GM12878 (cell line): ENCODE measurements around the gene KCNV2. TPM values are rescaled to one million over a fixed set of nuclear protein-coding genes. Genes with fewer than 3 reads are reported as not detected.
A peak's percentile ranks its signal among the peaks of the same experiment; 100 is the strongest.

Experiments used
- ATAC-seq: fragments of 200-7000 bp; cut with Tn5 transposase; 3 replicates; pipeline ENCODE4 v1.9.1; 2020; ENCODE audit warnings: mild to moderate bottlenecking, moderate library complexity
- BruUV-seq: library from RNA; stranded (reverse); fragments of 400-500 nt; replicated peaks from 2 replicates; lab custom pipeline; 2021; lab: Mats Ljungman, UMichigan
- CTCF ChIA-PET: fragments of 300-600 bp; sonication (Branson Sonifier 250); formaldehyde crosslinking; extraction: SDS; loops from one replicate; lab custom pipeline; 2021; ENCODE audit warnings: inconsistent platforms; lab: Yijun Ruan, JAX
- POLR2A ChIA-PET: fragments of 350-600 bp; formaldehyde crosslinking; extraction: SDS; loops from one replicate; lab custom pipeline; 2021; ENCODE audit warnings: inconsistent platforms; lab: Charles Lee
- RAD21 ChIA-PET: fragments of 300-600 bp; sonication (Branson Sonifier 250); formaldehyde crosslinking; loops from one replicate; lab custom pipeline; 2023; ENCODE audit warnings: antibody characterized with exemption; ENCODE audit not compliant: unreplicated experiment; lab: Charles Lee
- SMC1A ChIA-PET: fragments of 300-600 bp; sonication (Branson Sonifier 250); formaldehyde crosslinking; loops from one replicate; lab custom pipeline; 2023; ENCODE audit not compliant: unreplicated experiment, uncharacterized antibody; lab: Charles Lee
- DNase-seq: peaks from one replicate; pipeline ENCODE4 v3.0.0-alpha.2; 2011; ENCODE audit warnings: low read depth, low spot score
- FAIRE-seq: peaks from 3 replicates; lab custom pipeline; 2011; peaks lifted over from hg19 to GRCh38; lab: Jason Lieb, UNC
- H2AFZ ChIP-seq: 2 replicates; pipeline ENCODE4 v1.6.0; 2011; ENCODE audit warnings: low read depth, low read length, control low read depth; ENCODE audit not compliant: control insufficient read depth
- H3K27ac ChIP-seq: 2 replicates; pipeline ENCODE4 v1.5.1; 2011; ENCODE audit warnings: control low read depth; ENCODE audit not compliant: control insufficient read depth, insufficient read depth
- H3K27me3 ChIP-seq, 2 experiments: replicated peaks in 1 of 2; 2 replicates each; pipeline versions ENCODE4 v1.6.0 to v1.6.1; 2011; ENCODE audit warnings: low read length in 1 of 2; ENCODE audit not compliant: control insufficient read depth in 2 of 2, insufficient read depth in 2 of 2
- H3K36me3 ChIP-seq, 2 experiments: 2 replicates each; pipeline ENCODE4 v1.5.1; 2011; ENCODE audit warnings: low read length in 1 of 2; ENCODE audit not compliant: control insufficient read depth in 2 of 2, insufficient read depth in 2 of 2
- H3K4me1 ChIP-seq: 2 replicates; pipeline ENCODE4 v1.6.1; 2011; ENCODE audit warnings: mild to moderate bottlenecking, low read length, moderate library complexity, mixed read lengths; ENCODE audit not compliant: control insufficient read depth, insufficient read depth
- H3K4me2 ChIP-seq: 2 replicates; pipeline ENCODE4 v1.6.0; 2011; ENCODE audit warnings: control low read depth; ENCODE audit not compliant: control insufficient read depth, insufficient read depth
- H3K4me3 ChIP-seq: fragments of 200-600 bp; sonication (generic); 2 replicates; pipeline ENCODE4 v1.5.1; 2016
- H3K79me2 ChIP-seq: 2 replicates; pipeline ENCODE4 v1.6.0; 2011; ENCODE audit warnings: low read length; ENCODE audit not compliant: control insufficient read depth, insufficient read depth
- H3K9ac ChIP-seq: 2 replicates; pipeline ENCODE4 v1.8.0; 2011; ENCODE audit warnings: low read length, control low read depth, mixed read lengths; ENCODE audit not compliant: control insufficient read depth, insufficient read depth
- H3K9me3 ChIP-seq: replicated peaks from 3 replicates; pipeline ENCODE4 v1.5.1; 2011; ENCODE audit warnings: mild to moderate bottlenecking, low read length; ENCODE audit not compliant: control insufficient read depth, insufficient read depth
- H4K20me1 ChIP-seq: 2 replicates; pipeline ENCODE4 v1.6.0; 2011; ENCODE audit not compliant: control insufficient read depth, insufficient read depth
- BHLHE40 ChIP-seq, 2 experiments: fragments of 450-650 bp in 1 of 2; IDR thresholded peaks; 2 replicates each; pipeline ENCODE4 v1.6.1; 2011 to 2017; ENCODE audit warnings: low read depth in 2 of 2, borderline replicate concordance in 1 of 2, improper control_type of control experiment in 1 of 2, low read length in 1 of 2, mild to moderate bottlenecking in 1 of 2
- IKZF2 ChIP-seq, 2 experiments: fragments of 450-650 bp; IDR thresholded peaks; 2 replicates each; pipeline ENCODE4 v1.6.1; 2017; ENCODE audit warnings: mild to moderate bottlenecking in 2 of 2, moderate library complexity in 2 of 2
- KDM1A ChIP-seq: fragments of 200-600 bp; sonication (generic); IDR thresholded peaks from 2 replicates; pipeline ENCODE4 v1.6.1; 2016; ENCODE audit warnings: borderline replicate concordance
- MEF2A ChIP-seq: IDR thresholded peaks from 2 replicates; pipeline ENCODE4 v1.6.1; 2011; ENCODE audit warnings: low read depth, mild to moderate bottlenecking, low read length, moderate library complexity; ENCODE audit not compliant: insufficient read depth
- WGBS: methylation state at CpG from one replicate; pipeline ENCODE4 v1.1.6; 2016; ENCODE audit warnings: low lambda C conversion rate; ENCODE audit not compliant: insufficient replicate concordance, insufficient coverage; ENCODE audit errors: missing lambda C conversion rate; 5-methylcytosine and 5-hydroxymethylcytosine counted together
- in situ Hi-C: fragments of 300-500 bp; cut with MboI; formaldehyde crosslinking; loops from 9 replicates; pipeline ENCODE4 v1.14.3; 2018; ENCODE audit warnings: mixed read lengths
- intact Hi-C: fragments of 100-400 bp; cut with micrococcal nuclease; formaldehyde crosslinking; loops from one replicate; pipeline ENCODE4 v1.14.2; 2022; ENCODE audit not compliant: unreplicated experiment
- polyA plus RNA-seq, 11 experiments: library from polyadenylated mRNA; depleted of rRNA in 4 of 11; unstranded in 6 of 11; stranded (reverse) in 5 of 11; fragments of >200 nt; fragmentation: Nextera tagmentation in 4 of 11; fragmentation: Illumina TruSeq in 1 of 11; extraction: Ambion mirVana in 4 of 11; extraction: Trizol in 1 of 11; gene quantifications; 1 replicate in 1 of 11; 2 replicates in 10 of 11; pipeline versions ENCODE4 v1.2.1 to v1.2.3, GENCODE V29; 2011 to 2016; ENCODE audit warnings: inconsistent platforms in 2 of 11, missing spikeins in 2 of 11, low read depth in 1 of 11
- total RNA-seq, 4 experiments: library from RNA; depleted of rRNA in 3 of 4; stranded (reverse); fragments of >200 nt in 3 of 4; fragmentation: Illumina TruSeq in 1 of 4; extraction: Trizol in 1 of 4; gene quantifications; 2 replicates each; pipeline versions ENCODE4 v1.2.1 to v1.2.3, GENCODE V29; 2013 to 2021
- TF ChIP-seq, protein P1 (sequence below): IDR thresholded peaks from 2 replicates; pipeline ENCODE4 v1.6.1; 2011; ENCODE audit warnings: mild to moderate bottlenecking, low read depth, low read length, moderate library complexity; ENCODE audit not compliant: insufficient replicate concordance
- TF ChIP-seq, protein P2 (sequence below): fragments of 450-650 bp; IDR thresholded peaks from 2 replicates; pipeline ENCODE4 v1.6.1; 2014; ENCODE audit warnings: mild to moderate bottlenecking

Gene KCNV2
- total and polyA plus RNA-seq, 10 of the 15 experiments (the other 5 are each of a cell fraction or from before 2014, with no cell fraction given): 0.04 to 0.37 (median 0.09) TPM; not detected in 4

DNA sequence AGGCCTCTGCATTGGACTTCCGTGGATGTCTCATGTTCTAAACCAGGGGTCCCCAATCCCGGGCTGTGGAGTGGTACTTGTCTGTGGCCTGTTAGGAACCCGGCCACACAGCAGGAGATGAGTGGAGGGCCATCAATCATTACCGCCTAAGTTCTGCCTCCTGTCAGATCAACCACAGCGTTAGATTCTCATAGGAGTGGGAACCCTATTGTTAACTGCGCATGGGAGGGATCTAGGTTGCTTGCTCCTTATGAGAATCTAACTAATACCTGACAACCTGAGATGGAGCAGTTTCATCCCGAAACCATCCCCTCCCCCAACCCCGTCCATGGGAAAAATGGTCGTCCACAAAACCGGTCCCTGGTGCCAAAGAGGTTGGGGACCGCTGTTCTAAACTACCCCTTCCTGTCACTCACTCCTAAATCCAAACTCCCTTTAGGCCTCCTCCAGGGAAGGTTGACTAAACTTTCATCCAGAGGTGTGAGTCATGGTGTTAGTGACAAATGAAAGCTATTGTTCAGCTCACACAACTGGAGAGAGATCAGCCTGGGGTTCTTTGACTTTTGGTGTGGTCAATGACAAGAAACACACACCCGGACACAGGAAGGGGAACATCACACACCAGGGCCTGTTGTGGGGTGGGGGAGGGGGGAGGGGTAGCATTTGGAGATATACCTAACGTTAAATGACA, 9.5 kb downstream of the KCNV2 start:
- Histone ChIP-seq H3K27ac (no peak overlapping the region), H4K20me1 (no peaks in the 10 kb centered on the region), H3K4me3 (no peak overlapping the region), H3K4me2 (no peak overlapping the region), H3K79me2 (no peaks in the 10 kb centered on the region), H3K4me1 (no peaks in the 10 kb centered on the region; the same call in 1 of the 2 replicates), H2AFZ (no peak overlapping the region), H3K9me3 (no peaks in the 10 kb centered on the region), H3K36me3 (no peaks in the 10 kb centered on the region), H3K27me3 (no peaks in the 10 kb centered on the region), H3K9ac (no peak overlapping the region)
- POLR2A ChIA-PET: interaction anchor here (0.6 kb wide), 1 partner anchor 316 kb away, joined by 3 read pairs; no protein-coding TSS in a partner anchor
- no peak for FAIRE-seq
- in situ Hi-C loops (loop anchor here (10.0 kb wide), 1 partner anchor 592 kb away; no protein-coding TSS in a partner anchor), intact Hi-C loops (loop anchor here (5.0 to 10.0 kb wide), 5 partner anchors 69 to 594 kb away; partner anchors contain the start of gene VLDLR)
- CTCF ChIA-PET: interaction anchor here (0.6 to 3.6 kb wide), 16 partner anchors 9 to 594 kb away, joined by 3 to 25 read pairs (median 6); no protein-coding TSS in a partner anchor
- 87% methylated on average over 13 of the region's 13 CpGs for WGBS
- RAD21 ChIA-PET: interaction anchor here (1.0 to 2.5 kb wide), 11 partner anchors 13 to 595 kb away, joined by 3 to 24 read pairs (median 3); no protein-coding TSS in a partner anchor
- DNase-seq: no peak
- no TSS peak for BruUV-seq
- SMC1A ChIA-PET: interaction anchor here (1.2 to 3.5 kb wide), 14 partner anchors 11 to 593 kb away, joined by 3 to 19 read pairs (median 8); no protein-coding TSS in a partner anchor
- ATAC-seq: no peak
- TF ChIP-seq KDM1A (no peak), MEF2A (no peak), IKZF2 (IDR thresholded peaks at IDR 0.05) (no peak), BHLHE40 (IDR thresholded peaks at IDR 0.05; ENCODE audit: borderline replicate concordance in 1 of 2, low read depth in 2 of 2, low read length in 1 of 2) (no peak)
- TF ChIP-seq, protein P1, sequence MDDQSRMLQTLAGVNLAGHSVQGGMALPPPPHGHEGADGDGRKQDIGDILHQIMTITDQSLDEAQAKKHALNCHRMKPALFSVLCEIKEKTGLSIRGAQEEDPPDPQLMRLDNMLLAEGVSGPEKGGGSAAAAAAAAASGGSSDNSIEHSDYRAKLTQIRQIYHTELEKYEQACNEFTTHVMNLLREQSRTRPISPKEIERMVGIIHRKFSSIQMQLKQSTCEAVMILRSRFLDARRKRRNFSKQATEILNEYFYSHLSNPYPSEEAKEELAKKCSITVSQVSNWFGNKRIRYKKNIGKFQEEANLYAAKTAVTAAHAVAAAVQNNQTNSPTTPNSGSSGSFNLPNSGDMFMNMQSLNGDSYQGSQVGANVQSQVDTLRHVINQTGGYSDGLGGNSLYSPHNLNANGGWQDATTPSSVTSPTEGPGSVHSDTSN: peak; percentile 30
- TF ChIP-seq, protein P2, sequence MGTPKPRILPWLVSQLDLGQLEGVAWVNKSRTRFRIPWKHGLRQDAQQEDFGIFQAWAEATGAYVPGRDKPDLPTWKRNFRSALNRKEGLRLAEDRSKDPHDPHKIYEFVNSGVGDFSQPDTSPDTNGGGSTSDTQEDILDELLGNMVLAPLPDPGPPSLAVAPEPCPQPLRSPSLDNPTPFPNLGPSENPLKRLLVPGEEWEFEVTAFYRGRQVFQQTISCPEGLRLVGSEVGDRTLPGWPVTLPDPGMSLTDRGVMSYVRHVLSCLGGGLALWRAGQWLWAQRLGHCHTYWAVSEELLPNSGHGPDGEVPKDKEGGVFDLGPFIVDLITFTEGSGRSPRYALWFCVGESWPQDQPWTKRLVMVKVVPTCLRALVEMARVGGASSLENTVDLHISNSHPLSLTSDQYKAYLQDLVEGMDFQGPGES: no peak
